NOMO-1 treated with dmso at 0.1 percent for 144 hours (cell line): Measurements from ENCODE around the gene PHF12.
"Not testable (repeated sequence)": the region's sequence is repeated elsewhere in the genome, so short reads cannot be mapped to it uniquely, and the experiment has no call there.

Experiments used
- DNase-seq: peaks from one replicate; lab custom pipeline; 2025; ENCODE audit not compliant: unreplicated experiment; lab: John Stamatoyannopoulos, UW

PHF12 gene

DNA sequence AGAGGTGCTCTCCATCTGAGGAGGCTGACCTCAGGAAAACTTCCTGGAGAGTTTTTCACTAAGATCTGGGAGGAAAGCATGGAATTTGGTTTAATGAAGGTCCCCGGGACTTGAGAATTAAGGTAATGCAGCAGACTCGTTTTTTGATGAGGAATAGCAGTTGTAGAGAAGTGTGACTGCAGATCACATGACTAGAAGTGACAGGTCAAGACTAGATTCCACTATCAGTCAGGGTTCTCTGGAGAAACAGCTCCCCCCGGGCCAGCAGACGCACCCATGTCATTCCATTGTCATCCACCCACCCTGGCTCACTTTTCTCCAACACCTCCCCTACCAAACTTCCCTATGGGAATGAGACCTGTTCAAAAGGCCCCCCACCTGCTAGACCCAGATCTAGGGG is 46.5 kb downstream of the PHF12 start:
- DNase-seq, result no peak

DNA sequence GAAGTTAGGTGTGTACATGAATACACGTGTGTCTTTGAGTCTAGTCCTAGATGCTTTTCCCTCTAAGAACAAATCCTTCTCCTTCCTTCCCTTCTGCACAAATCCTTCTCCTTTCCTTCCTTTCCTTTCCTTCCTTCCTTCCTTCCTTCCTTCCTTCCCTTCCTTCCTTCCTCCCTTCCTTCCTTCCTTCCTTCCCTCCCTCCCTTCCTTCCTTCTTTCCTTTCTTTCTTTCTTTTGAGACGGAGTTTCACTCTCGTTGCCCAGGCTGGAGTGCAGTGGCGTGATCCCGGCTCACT is 47.8 kb downstream of the PHF12 start:
- not testable (repeated sequence) for DNase-seq

DNA sequence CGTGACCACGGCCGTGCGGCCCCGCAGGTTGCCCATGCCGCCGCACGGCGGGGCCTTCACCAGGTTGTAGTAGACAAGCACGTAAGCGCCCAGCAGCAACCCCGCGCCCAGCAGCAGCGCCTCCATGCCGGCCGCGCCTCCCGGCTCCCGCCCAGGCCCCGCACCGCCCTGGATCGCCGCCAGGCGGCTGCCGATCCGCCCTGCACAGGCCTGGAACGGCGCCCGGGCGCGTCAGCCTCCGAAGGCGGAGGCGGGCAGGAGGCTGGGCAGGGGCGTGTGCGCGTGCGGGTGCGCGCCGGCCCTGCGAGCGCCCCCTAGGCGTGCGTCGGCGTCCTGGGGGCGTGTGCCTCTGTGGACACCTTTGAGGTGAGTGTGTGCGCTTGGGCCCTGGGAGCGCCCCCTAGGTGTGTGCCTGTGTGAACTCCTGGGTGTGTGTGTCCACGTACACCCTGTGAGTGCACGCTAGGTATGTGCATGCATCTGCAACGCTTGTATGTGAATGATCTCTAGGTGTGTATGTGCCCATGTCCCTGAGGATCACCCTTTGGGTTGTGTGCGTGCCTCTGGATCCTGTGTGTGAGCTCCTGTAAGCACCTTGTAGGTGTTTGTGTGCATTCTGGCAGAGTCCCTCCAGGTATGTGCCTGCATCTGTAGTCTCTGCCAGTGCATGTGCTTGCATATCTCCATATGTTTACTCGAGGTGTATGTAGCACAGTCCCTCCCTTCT is 48.3 kb downstream of the PHF12 start, which contains the start of gene DHRS13:
DHRS13 (minus strand) TSS at position 261 of the 727 bp plus-strand sequence; CDS start at position 126, 135 bp downstream.
- peak; percentile 94 for DNase-seq

DNA sequence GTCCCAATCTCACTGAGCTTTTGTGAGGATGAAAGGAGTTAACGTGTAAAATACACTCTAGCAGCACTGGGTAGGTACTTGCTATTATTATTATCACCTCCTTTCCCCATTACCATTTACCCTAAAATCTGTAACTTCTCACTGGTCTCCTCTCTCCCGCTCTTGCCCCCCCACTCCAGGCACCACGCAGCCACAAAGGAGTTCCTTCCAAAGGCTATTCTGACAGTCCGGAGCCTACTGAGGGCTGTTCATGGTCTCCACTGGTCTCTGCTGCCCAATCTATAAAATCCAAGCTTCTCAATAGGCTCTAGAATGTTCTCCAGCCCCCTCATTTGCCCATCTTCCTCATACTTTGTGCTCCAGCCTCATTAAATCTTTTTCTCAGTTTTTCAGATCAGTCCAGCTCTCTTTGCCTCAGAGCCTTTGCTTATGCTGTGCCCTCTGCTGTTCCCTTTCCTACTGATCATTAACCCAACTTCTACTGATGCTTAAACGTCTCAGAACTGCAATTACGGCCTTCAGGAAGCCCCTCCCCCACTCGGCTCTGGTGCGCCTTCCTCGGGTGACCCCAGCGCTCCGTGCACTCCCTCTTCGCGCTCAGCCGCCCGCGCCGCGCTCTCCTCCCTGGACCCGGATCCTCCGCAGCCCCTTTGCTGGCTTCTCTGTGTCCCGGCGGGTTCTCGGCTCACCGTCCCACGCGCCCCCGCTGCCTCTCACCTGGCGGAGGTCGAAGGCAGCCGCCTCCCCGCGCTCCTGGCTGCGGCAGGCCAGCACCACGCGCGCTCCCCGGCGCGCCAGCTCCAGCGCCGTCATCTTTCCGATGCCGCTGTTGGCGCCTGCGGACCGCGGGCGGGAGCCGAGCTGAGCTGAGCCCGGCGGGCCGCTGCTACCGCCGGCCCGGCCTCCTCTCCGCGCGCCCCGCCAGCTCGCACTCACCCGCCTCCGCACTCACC is 49.2 kb downstream of the PHF12 start:
- DNase-seq, result peak; percentile 50

DNA sequence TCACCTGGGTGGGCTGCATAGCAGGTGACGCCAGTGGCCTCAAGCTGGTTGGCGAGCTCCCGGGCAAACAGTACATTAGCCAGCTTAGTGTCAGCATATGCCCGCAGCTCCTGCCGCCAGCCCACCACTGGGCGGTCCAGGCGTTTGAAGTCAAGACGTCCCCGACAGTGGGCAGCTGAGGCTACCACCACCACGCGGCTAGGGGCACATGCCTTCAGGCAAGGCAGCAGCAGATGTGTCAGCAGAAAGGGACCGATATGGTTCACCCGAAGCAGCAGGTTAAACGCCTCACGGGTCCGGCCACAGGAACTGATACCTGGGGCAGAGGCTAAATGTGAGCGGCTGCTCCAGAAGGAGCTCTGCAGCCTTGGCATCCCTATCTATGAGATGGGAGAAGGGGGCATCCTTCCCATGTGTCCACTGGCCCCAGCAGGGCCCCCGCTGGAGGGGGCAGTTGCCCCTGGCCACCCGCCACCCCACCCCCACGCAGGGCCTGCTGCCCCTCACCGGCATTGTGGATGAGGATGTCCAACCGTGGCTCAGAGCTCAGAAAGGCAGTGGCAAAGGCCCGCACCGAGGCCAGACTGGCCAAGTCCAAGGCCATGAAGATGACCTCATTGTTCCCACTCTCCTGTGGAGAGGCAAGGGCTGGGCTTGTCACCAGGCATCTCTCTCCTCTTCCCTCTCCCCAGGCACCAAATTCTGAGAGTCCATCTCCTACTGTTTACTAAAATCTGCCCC is 50.2 kb downstream of the PHF12 start:
- DNase-seq, result no peak

DNA sequence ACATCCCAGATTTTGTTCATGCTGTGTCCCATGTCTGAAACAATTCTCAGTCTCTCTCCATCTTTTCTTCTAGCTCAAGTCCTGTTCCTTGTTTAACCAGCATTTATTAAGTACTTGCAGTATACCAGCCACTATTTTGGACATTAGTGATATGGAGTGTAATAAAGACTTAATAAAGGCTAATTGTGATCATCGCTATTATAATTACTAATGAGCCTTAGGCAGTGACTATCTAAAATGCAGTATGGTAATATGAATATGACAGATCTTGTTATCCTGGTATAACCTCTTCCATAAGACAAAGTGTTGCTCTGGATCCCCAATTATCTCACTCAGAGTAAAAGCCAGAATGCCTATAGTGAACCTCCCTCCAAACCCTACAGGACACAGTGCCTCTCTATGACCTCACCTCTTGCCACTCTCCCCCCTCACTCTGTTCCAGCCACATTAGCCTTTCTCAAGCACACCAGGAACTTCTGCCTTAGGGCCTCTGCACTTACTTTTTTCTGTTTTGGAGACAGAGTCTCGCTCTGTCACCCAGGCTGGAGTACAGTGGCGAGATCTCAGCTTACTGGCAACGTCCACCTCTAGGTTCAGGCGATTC is 52.0 kb downstream of the PHF12 start:
- DNase-seq, result no peak

DNA sequence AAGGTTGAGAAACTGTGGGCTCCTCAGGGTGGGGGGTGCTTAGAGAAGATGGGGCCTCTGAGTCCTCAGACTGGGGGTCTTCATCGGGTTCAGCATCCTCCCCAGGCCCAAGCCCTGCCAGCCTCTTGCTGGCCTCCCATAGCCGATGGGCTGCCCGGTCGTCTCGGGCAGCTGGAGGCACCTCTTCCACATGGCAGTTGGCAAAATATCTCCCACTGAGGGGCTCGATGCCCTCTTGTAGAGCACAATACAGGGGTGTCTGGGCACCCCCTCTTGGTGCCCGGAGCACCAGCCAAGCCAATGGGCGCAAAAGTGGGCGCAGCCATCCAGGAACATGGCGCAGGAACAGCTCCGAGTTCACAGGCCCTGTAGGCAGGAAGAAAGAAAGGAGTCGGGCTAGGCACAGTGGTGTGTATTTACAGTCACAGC is 52.8 kb downstream of the PHF12 start:
- DNase-seq, result no peak

DNA sequence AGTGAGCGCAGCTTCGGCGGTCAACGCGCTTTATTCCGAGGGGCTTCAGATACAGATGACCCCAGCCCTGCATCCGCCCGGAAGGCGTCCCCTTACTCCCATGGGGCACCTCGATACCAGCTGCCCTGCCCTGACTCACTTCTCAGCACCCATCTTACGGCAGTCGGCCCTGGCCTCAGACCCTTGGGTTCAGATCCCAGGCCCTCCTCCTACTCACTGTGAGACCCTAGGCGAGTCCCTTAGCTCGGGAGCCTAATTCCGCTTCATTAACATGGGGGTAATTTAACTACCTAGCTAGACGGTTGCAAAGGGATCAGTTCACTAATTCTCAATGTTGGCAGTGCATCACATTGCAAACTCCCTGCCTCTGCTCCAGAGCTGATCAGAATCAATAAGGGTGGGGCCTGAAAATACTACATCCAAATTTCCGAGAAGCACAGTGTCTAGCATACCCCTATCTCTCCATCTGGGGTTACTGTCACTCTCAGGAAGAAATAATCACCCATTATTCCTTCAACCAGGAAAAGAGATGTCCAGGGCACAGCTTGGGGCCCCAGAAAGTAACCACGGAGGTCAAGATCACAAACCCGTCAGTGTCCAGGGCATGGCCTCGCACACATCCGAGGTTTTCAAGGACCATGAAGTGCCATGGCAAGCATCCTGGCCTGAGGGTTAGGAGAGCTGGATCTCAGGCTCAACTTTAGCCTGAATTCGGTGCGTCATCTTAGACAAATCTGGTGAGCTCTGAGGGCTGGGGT is 53.4 kb downstream of the PHF12 start:
- DNase-seq, result no peak

DNA sequence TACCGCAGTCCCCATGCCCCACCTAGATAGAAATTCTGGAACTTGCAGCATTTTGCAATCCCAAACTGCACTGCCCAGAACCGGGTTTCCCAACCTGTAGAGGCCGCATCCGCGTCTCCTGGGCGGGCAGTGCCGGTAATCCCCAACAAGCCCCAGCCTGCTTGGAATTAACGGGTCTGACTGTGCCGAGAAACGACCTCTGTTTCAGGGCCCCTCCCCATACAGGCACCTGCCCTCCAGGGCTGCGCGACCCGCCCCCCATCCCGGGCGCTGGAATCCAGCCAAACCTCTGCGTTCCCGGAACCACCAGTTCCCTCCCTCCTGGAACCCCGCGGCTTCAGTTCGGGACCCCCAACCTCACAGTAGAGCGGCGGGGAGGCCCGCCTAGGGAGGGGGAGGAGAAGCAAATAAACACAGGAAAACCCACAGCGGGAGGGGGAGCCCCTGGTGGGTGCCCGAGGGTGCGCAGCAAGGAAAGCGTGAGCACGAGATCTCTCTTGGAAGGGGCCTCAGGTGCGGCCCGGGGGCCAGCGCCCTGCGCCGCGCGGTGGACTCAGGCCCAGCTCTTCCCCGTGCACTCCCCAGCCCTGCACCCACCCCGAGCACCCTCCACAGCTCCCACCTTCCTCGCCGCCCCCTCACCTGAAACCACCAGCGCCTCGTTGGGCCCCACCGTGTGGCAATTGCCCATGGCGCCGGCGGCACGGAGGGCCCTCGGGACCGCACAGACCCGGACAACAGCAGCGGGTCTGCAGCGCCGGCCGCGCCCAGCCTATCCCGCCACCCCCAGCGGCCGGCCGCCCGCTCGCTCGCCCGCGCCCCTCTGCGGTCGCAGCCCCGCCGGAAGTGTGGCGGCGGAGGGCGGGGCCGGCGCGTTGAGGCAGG is 54.2 kb downstream of the PHF12 start, which contains the start of gene FLOT2:
FLOT2 (minus strand) TSS at position 850 of the 885 bp plus-strand sequence; CDS start at position 691, 159 bp downstream.
- DNase-seq, result peak; percentile 39

DNA sequence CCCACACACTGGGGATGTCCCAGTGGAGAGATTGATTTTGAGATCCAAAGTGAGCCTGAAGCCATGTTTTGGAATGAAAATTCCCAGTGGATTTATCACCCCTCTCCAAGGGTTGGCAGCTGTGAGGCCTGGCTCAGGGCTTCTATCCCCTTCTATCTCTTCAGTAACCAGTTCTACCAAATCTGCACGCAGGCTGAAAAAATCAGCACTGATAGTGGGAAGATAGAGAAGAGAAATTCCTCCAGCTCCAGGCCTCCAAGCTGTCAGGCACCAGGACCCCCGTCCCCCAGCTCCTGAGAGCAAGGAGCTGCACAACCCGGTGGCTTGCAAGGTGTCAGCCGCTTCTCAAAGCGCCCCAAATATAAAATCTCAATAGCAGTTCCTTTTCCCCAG is 54.8 kb downstream of the PHF12 start:
- DNase-seq, result no peak

DNA sequence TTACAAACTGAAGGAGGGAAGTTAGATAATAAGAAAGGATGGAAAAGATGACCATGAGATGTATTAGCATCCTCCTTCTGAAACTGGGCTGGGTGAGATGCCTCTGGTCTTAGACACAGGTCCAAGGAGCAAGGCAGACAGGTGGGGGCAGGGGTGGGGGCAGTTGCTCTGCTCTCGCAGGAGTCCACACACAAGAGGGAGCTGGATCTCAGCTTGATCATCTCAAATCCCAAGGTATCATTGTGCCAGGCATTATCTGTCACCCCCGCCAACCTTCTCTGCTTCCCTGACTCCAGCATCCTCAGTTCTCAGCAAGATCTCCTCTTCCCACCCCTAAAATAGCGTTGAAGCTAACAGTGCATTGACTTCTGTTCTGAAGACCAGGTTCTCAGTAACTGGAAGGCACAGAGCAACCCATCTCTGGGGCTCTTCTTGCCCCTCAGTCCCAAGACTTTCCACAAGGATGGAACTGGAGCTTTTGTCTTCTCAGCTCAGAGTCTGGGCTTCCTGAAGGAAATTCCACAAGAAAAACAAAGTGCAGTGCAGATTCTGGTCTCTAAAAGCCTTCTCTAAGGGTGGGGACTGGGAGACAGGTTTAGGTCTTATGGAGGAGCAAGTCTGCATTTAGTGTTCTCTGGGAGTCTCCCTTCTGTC is 55.4 kb downstream of the PHF12 start:
- no peak for DNase-seq

DNA sequence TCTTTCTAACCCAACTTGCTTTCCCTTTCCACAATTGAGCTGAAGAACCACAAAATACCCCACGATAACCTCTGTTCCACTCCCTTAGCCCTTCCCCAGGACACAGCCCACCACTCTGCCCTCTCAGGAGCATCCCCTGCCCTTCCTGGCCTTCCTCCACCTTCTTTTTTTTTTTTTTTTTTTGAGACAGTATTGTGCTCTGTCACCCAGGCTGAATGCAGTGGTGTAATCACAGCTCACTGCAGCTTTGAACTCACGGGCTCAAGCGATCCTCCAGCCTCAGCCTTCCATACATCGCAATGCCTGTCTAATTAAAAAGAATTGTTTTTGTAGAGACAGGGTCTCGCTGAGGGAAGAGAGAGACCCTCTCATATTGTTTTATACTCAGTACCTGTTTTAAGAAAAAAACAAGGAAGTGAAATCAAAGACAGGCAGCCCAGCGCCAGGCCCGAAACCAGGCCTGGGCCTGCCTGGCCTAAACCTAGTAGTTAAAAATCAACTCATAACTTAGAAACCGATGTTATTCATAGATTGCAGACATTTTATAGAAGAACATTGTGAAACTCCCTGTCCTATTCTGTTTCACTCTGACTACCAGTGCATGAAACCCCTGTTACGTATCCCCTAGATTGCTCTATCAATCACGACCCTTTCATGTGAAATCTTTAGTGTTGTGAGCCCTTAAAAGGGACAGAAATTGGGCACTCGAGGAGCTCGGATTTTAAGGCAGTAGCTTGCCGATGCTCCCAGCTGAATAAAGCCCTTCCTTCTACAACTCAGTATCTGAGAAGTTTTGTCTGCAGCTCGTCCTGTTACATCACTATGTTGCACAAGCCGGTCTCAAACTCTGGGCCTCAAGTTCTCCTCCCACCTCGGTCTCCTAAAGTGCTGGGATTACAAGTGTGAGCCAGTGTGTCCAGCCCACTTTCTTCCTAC is 57.8 kb downstream of the PHF12 start:
- peak; percentile 59 for DNase-seq

DNA sequence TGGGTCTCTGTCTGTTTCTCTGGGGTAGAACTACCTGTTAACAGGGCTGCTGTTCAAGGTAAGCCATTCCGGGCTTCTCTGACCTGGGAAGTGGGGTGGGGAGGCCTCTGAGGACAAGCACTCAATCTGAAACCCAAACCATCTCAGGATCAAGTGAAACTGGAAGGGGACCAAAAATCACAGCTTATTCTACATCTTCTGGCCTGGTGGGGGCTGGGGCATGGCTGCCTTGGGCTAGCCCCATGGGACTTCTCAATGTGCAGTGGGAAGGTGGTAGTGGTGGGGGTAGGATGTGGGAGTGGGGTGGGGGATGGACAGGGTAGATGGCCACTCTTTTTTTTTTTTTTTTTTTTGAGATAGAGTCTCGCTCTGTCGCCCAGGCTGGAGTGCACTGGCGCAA is 59.3 kb downstream of the PHF12 start:
- DNase-seq, result no peak

DNA sequence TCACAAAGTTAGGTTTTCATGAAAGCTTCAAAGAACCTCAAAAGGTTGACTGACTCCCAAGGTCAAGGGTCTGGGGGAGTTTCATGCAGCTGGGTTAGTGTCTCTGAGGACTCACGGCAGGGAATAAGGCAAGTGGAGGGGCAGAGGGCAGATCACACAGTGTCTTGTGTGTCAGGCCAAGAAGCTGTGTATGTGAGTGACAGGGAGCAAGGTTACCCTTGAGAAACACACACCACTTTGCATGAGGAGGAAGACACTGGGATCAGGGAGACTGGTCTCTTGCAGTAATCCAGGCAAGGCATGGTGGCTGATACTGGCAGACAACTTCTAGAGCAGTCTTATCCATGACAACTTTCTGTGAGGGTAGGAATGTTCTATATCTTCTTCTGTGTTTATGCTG is 60.1 kb downstream of the PHF12 start:
- no peak for DNase-seq

DNA sequence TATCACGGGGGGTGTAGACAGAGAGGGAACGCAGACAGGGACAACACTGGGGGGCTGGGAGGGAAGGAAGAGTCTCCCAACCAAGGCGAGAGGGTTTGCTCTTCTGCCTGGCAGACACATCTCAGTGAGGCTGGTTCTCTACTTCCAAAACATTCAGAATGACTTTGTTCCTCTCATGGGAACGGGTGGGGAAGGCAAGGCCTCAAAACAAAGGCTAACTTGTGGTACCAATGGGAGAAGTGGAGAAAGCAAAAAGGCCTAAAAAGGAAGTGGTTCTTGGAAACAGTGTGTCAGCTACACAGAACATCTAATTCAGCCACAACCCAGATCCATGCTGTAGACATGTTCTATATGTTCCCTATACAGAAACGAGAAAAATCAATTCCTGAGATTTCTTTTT is 61.3 kb downstream of the PHF12 start:
- no peak for DNase-seq

DNA sequence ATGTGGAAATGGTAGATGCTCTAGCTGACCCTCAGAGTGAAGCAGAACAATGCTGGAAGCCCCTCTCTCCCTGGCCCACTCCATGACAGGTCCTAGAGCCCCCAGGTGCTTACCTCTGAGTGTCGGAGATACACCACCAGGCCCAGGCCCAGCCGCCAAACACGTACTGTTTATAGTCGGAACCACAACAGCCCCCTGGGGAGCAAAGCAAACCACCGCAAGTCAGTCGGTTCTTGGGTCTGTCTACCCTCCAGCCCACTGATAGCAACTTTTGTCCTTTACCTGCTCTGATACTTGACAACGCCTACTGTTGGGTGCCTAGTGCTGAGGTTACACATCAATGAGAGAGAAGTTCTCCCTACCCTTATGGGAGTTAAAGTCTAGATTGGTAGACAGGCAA is 62.5 kb downstream of the PHF12 start:
- no peak for DNase-seq

DNA sequence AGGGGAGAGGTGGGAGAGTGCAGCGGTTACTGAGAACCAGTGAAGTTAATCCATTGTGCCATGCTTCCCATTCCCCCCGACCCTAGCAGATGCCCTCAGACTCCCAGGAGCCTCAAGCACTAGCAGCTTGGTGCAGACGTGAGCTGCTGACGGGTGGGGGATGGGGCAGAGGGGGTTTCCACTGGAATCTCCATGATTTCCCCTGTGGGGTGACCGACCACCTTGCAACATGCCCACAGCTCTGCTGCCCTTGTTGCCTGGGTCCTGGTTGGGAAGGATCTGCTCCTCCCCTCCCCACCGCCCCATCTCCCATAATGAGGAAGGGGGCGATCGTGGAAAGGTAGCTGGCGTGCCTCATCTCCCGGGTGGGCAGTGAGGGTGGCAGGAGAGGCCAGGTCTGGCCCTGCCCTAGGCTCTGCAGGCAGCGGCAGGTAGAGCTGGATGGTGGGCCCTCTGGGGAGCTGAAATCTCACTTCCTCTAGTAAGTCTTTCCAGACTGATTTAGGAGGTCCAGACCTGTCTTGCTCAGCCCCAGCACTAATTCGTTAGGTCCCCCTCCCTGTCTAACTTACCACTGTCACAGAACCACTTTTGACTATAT is 63.3 kb downstream of the PHF12 start:
- no peak for DNase-seq
